ENCODE data around the gene NINJ2.

NINJ2 gene

DNA sequence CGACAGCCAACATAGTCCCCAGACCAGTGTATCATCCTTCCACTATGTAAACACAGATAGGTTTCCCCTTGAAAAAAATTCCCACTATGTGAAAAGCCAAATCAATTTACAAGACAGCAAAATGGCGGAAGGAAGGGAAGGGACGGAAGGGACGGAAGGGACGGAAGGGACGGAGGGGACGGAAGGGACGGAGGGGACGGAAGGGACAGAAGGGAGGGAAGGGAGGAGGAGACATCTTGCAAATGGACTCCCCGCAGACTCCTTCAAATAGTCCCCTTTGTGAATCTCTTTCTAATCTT, 75.3 kb downstream of the NINJ2 start:
- TF ChIP-seq RAD21 (IDR thresholded peaks at IDR 0.05; ENCODE audit: low read depth) (no peak), YY1 (IDR thresholded peaks at IDR 0.05; ENCODE audit: low read depth) (no peak), FOXM1 (IDR thresholded peaks at IDR 0.05; ENCODE audit: borderline replicate concordance, low read depth) (no peak), TAF1 (IDR thresholded peaks at IDR 0.05; ENCODE audit: low read depth) (no peak), ZBTB7A (IDR thresholded peaks at IDR 0.05; ENCODE audit: low read depth) (no peak), CREB1 (IDR thresholded peaks at IDR 0.05; ENCODE audit: low read depth) (no peak), EP300 (IDR thresholded peaks at IDR 0.05; ENCODE audit: borderline replicate concordance) (no peak), CEBPB (IDR thresholded peaks at IDR 0.05) (no peak), EGR1 (IDR thresholded peaks at IDR 0.05) (no peak), NFIC (IDR thresholded peaks at IDR 0.05) (no peak), TEAD4 (IDR thresholded peaks at IDR 0.05) (no peak), TCF12 (IDR thresholded peaks at IDR 0.05; ENCODE audit: low read depth) (no peak)
- TF ChIP-seq, protein P1, sequence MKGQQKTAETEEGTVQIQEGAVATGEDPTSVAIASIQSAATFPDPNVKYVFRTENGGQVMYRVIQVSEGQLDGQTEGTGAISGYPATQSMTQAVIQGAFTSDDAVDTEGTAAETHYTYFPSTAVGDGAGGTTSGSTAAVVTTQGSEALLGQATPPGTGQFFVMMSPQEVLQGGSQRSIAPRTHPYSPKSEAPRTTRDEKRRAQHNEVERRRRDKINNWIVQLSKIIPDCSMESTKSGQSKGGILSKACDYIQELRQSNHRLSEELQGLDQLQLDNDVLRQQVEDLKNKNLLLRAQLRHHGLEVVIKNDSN (IDR thresholded peaks at IDR 0.05): no peak
- TF ChIP-seq, protein P2, sequence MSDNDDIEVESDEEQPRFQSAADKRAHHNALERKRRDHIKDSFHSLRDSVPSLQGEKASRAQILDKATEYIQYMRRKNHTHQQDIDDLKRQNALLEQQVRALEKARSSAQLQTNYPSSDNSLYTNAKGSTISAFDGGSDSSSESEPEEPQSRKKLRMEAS (IDR thresholded peaks at IDR 0.05): no peak
- TF ChIP-seq, protein P3, sequence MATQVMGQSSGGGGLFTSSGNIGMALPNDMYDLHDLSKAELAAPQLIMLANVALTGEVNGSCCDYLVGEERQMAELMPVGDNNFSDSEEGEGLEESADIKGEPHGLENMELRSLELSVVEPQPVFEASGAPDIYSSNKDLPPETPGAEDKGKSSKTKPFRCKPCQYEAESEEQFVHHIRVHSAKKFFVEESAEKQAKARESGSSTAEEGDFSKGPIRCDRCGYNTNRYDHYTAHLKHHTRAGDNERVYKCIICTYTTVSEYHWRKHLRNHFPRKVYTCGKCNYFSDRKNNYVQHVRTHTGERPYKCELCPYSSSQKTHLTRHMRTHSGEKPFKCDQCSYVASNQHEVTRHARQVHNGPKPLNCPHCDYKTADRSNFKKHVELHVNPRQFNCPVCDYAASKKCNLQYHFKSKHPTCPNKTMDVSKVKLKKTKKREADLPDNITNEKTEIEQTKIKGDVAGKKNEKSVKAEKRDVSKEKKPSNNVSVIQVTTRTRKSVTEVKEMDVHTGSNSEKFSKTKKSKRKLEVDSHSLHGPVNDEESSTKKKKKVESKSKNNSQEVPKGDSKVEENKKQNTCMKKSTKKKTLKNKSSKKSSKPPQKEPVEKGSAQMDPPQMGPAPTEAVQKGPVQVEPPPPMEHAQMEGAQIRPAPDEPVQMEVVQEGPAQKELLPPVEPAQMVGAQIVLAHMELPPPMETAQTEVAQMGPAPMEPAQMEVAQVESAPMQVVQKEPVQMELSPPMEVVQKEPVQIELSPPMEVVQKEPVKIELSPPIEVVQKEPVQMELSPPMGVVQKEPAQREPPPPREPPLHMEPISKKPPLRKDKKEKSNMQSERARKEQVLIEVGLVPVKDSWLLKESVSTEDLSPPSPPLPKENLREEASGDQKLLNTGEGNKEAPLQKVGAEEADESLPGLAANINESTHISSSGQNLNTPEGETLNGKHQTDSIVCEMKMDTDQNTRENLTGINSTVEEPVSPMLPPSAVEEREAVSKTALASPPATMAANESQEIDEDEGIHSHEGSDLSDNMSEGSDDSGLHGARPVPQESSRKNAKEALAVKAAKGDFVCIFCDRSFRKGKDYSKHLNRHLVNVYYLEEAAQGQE (IDR thresholded peaks at IDR 0.05; ENCODE audit: low read depth): no peak

DNA sequence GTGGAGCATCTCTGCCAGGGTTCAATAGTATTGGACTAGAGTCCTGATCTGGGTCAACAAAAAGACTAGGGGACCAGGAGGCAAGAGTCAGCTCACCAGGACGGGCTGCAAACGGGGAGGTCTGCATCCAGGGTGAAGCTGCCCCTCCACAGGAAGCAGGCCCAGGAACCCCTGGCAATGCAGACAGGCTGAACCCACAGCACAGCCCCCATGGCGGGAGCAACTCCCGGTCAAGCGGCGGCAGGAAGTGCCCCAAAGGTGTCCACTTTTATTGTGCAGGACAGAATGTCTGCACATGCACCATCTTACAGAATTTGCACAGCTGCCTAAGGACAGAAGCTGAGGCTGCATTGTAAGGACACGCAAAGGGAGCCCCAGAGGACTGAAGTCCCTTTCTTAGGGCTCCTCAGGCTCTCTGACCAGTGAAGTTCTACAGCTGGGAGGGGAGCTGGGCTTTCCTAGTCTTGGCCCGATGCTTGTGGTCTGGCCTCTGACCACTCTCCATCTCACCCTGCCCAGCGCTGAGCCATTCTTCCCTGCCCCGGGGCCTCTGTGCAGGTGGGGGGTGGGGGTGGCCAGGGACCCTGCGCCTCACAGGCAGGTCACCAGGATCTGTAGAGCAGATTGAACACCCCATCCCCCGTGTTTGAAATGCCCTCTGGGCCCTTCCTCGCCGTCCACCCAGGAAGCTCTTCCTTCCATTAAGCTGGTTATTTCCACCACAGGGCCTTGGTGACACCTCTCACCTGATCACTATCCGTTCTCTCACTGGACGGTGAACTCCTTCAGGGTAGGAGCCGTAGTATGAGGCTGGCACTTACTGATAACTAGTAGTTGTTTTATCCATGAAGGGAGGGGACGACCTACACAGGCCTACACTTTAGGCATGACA, 75.9 kb downstream of the NINJ2 start:
- no peak for TF ChIP-seq RAD21 (IDR thresholded peaks at IDR 0.05; ENCODE audit: low read depth)
- TF ChIP-seq TAF1 (IDR thresholded peaks at IDR 0.05; ENCODE audit: low read depth): no peak
- TF ChIP-seq NFIC (IDR thresholded peaks at IDR 0.05): no peak
- TF ChIP-seq TCF12 (IDR thresholded peaks at IDR 0.05; ENCODE audit: low read depth): no peak
- no peak for TF ChIP-seq ZBTB7A (IDR thresholded peaks at IDR 0.05; ENCODE audit: low read depth)
- TF ChIP-seq, protein P2 (IDR thresholded peaks at IDR 0.05): no peak
- TF ChIP-seq EP300 (IDR thresholded peaks at IDR 0.05; ENCODE audit: borderline replicate concordance): no peak
- no peak for TF ChIP-seq CEBPB (IDR thresholded peaks at IDR 0.05)
- no peak for TF ChIP-seq TEAD4 (IDR thresholded peaks at IDR 0.05)
- no peak for TF ChIP-seq EGR1 (IDR thresholded peaks at IDR 0.05)
- TF ChIP-seq, protein P1 (IDR thresholded peaks at IDR 0.05): no peak
- TF ChIP-seq, protein P3 (IDR thresholded peaks at IDR 0.05; ENCODE audit: low read depth): no peak
- no peak for TF ChIP-seq YY1 (IDR thresholded peaks at IDR 0.05; ENCODE audit: low read depth)
- no peak for TF ChIP-seq FOXM1 (IDR thresholded peaks at IDR 0.05; ENCODE audit: borderline replicate concordance, low read depth)
- TF ChIP-seq CREB1 (IDR thresholded peaks at IDR 0.05; ENCODE audit: low read depth): no peak

DNA sequence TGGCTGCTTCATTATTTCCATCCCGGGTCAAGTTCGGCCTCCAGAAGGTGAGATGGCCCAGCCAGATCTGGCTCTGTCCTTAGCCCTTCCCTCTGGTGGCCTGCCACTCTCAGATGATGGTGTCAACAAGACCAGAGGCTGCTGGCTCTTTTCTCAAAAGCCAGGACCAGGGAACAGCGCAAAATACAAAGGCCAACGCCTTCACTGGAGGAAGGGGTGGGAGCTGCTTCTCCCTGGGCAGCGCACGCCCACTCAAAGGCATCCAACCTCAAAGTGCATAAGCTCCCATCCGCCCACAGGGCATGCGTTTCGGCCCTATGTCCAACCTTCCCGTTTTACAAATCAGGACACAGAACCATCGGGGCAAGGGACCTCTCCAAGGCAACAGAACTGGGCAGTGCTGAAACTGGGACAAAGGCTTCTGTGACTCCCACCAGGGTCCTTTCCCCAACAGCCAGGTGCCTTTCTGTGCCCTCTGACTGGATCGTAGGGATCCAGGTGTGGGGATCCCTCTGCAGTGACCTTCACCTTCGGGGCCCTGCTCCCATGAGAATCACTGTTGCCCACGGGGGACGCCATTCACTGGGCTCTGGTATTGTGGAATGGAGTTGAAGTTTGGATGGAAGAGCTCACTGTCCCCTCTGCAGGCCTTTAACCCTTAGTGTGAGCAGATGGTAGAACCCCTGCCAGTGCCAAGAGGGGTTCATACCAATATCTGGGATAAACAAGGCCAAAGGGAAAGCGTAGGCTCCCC, 76.8 kb downstream of the NINJ2 start:
- TF ChIP-seq RAD21 (IDR thresholded peaks at IDR 0.05; ENCODE audit: low read depth): no peak
- TF ChIP-seq, protein P3 (IDR thresholded peaks at IDR 0.05; ENCODE audit: low read depth): no peak
- TF ChIP-seq TEAD4 (IDR thresholded peaks at IDR 0.05): no peak
- TF ChIP-seq YY1 (IDR thresholded peaks at IDR 0.05; ENCODE audit: low read depth): no peak
- no peak for TF ChIP-seq TAF1 (IDR thresholded peaks at IDR 0.05; ENCODE audit: low read depth)
- TF ChIP-seq, protein P1 (IDR thresholded peaks at IDR 0.05): no peak
- TF ChIP-seq, protein P2 (IDR thresholded peaks at IDR 0.05): no peak
- no peak for TF ChIP-seq ZBTB7A (IDR thresholded peaks at IDR 0.05; ENCODE audit: low read depth)
- TF ChIP-seq FOXM1 (IDR thresholded peaks at IDR 0.05; ENCODE audit: borderline replicate concordance, low read depth): no peak
- TF ChIP-seq EP300 (IDR thresholded peaks at IDR 0.05; ENCODE audit: borderline replicate concordance): no peak

Measured in Ishikawa (cell line).